Endodermal cell (in vitro differentiated cells): ENCODE results near the gene SMYD3. TPM values are rescaled to one million over a fixed set of nuclear protein-coding genes. Genes with fewer than 3 reads are reported as not detected.

Experiments
- DNase-seq: peaks from one replicate; pipeline ENCODE4 v3.0.0-alpha.2; 2017
- H3K27ac ChIP-seq: 2 replicates; pipeline ENCODE4 v1.5.1; 2013; ENCODE audit warnings: mild to moderate bottlenecking, low read depth, low read length, moderate library complexity
- H3K27me3 ChIP-seq: 2 replicates; pipeline ENCODE4 v1.6.1; 2013; ENCODE audit warnings: mild to moderate bottlenecking, low read length, moderate library complexity; ENCODE audit not compliant: insufficient read depth, control insufficient read depth, poor library complexity, severe bottlenecking
- H3K36me3 ChIP-seq: 2 replicates; pipeline ENCODE4 v1.7.0; 2013; ENCODE audit warnings: mild to moderate bottlenecking, low read length, moderate library complexity; ENCODE audit not compliant: control insufficient read depth, insufficient read depth
- H3K4me1 ChIP-seq: one replicate; pipeline ENCODE4 v1.7.0; 2013; ENCODE audit warnings: low read length; ENCODE audit not compliant: control insufficient read depth, insufficient read depth
- H3K4me3 ChIP-seq: 2 replicates; pipeline ENCODE4 v1.5.1; 2013; ENCODE audit warnings: mild to moderate bottlenecking, low read length, moderate library complexity
- H3K9ac ChIP-seq: 2 replicates; pipeline ENCODE4 v1.6.1; 2013; ENCODE audit warnings: mild to moderate bottlenecking, low read length, moderate library complexity; ENCODE audit not compliant: poor library complexity, severe bottlenecking; ENCODE audit errors: extremely low read depth
- H3K9me3 ChIP-seq: 2 replicates; pipeline ENCODE4 v1.6.1; 2013; ENCODE audit warnings: mild to moderate bottlenecking, low read length, moderate library complexity; ENCODE audit not compliant: control insufficient read depth
- H3K27ac Mint-ChIP-seq: 2 replicates; pipeline ENCODE4 v1.8.0; 2020; ENCODE audit warnings: mixed read lengths
- H3K27me3 Mint-ChIP-seq: 2 replicates; pipeline ENCODE4 v1.8.0; 2021; ENCODE audit warnings: mild to moderate bottlenecking, mixed read lengths; ENCODE audit not compliant: insufficient read depth
- H3K36me3 Mint-ChIP-seq: 2 replicates; pipeline ENCODE4 v1.8.0; 2020; ENCODE audit warnings: low read depth, mixed read lengths
- H3K4me1 Mint-ChIP-seq: 2 replicates; pipeline ENCODE4 v1.8.0; 2020; ENCODE audit warnings: mixed read lengths
- H3K4me3 Mint-ChIP-seq: 2 replicates; pipeline ENCODE4 v1.8.0; 2020; ENCODE audit warnings: mild to moderate bottlenecking, moderate library complexity, mixed read lengths
- H3K9me3 Mint-ChIP-seq: 2 replicates; pipeline ENCODE4 v1.8.0; 2020; ENCODE audit warnings: mild to moderate bottlenecking, mixed read lengths
- WGBS, 2 experiments: methylation state at CpG; one replicate each; pipeline versions ENCODE4 v1.1.5 to v1.1.7; 2013; ENCODE audit warnings: missing lambda C conversion rate in 2 of 2, mixed read lengths in 1 of 2; ENCODE audit not compliant: insufficient coverage in 1 of 2, insufficient read length in 1 of 2; 5-methylcytosine and 5-hydroxymethylcytosine counted together
- total RNA-seq, 2 donors: library from RNA; stranded (reverse); fragmentation: NEBNext Ultra II Directional in 1 of 2; extraction: Animal tissue kit (Norgen Biotek cat#: 25700) in 1 of 2; gene quantifications; 2 replicates in 1 of 2; 3 replicates in 1 of 2; pipeline ENCODE4 v1.2.1, GENCODE V29; 2021
- TF ChIP-seq, protein P1 (sequence below): fragments of 200-600 bp; sonication (generic); conservative IDR thresholded peaks from 2 replicates; pipeline ENCODE4 v1.5.0; 2021; ENCODE audit warnings: antibody characterized with exemption, mild to moderate bottlenecking

SMYD3 gene
- total RNA-seq, 2 donors from 2014 or later, result 32.3 to 45.8 TPM

DNA sequence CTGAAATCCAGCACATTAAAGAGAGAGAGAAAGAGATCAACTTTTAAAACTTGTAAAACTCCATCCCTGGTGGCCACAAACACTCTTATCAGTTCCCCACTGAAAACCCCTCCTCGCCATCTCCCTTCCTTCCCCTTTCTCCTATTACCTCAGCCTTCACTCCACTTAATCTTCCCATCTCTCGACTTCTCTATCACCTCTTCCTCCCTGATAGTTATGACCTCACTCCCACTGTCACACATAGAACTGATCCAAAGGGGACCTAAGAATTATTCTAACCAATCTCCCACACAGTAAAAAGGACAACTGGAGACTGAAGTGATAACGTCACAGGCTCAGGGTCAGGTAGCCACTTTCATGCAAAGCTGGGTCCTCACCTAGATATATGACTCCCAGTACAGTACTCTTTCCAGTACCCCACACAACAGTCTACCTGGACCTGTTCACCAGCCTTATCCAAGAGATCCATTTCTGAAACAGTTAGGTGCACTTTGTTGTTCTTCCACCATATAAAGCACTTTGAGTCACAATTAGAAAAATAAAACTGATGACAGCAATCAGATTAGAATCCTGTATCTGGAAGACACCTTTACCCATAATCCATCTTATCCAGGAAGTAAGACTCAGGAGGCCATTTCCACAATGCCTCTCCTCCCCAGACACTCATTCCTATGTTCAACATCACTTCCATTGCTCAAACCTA is 324.8 kb downstream of the SMYD3 start:
- Histone ChIP-seq H3K27ac (no peak overlapping the region), H3K4me3 (no peak overlapping the region), H3K9me3 (no peaks in the 10 kb centered on the region), H3K9ac (no peak overlapping the region), H3K36me3 (no peaks in the 10 kb centered on the region), H3K4me1 (no peaks in the 10 kb centered on the region), H3K27me3 (no peaks in the 10 kb centered on the region)
- H3K4me1 Mint-ChIP-seq, result peaks cover 18% of the 10 kb centered on the region
- H3K36me3 Mint-ChIP-seq, result peaks cover 2% of the 10 kb centered on the region
- no peak for DNase-seq
- H3K9me3 Mint-ChIP-seq, result no peaks in the 10 kb centered on the region
- TF ChIP-seq, protein P1, sequence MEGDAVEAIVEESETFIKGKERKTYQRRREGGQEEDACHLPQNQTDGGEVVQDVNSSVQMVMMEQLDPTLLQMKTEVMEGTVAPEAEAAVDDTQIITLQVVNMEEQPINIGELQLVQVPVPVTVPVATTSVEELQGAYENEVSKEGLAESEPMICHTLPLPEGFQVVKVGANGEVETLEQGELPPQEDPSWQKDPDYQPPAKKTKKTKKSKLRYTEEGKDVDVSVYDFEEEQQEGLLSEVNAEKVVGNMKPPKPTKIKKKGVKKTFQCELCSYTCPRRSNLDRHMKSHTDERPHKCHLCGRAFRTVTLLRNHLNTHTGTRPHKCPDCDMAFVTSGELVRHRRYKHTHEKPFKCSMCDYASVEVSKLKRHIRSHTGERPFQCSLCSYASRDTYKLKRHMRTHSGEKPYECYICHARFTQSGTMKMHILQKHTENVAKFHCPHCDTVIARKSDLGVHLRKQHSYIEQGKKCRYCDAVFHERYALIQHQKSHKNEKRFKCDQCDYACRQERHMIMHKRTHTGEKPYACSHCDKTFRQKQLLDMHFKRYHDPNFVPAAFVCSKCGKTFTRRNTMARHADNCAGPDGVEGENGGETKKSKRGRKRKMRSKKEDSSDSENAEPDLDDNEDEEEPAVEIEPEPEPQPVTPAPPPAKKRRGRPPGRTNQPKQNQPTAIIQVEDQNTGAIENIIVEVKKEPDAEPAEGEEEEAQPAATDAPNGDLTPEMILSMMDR, result no peak
- H3K4me3 Mint-ChIP-seq, result no peak overlapping the region
- H3K27me3 Mint-ChIP-seq, result no peaks in the 10 kb centered on the region
- H3K27ac Mint-ChIP-seq, result no peak overlapping the region
- 86 to 100% methylated on average over 1 to 3 of the region's 3 CpGs for WGBS, 2 experiments

DNA sequence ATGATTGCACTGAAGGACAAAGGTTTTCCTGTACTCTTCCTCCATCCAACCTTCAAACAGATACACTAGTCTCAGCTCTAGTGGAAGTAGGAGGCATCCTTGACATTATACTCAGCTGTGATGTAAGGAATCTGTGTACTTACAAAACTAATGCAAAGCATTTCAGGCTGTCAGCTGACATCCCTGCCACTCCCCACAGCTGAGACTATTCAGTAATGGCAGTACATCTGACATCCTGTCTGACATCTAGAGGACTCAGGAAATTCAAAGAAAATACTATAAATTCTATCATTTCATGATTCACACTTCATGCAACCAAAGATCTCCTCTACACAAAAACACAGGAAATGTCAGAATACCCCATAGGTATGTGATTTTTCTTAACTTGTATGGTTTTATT is 325.8 kb downstream of the SMYD3 start:
- no peak overlapping the region for H3K4me3 Mint-ChIP-seq
- H3K27ac Mint-ChIP-seq, result no peak overlapping the region
- Histone ChIP-seq H3K36me3 (no peaks in the 10 kb centered on the region), H3K27ac (no peak overlapping the region), H3K4me1 (no peaks in the 10 kb centered on the region), H3K9ac (no peak overlapping the region), H3K9me3 (no peaks in the 10 kb centered on the region), H3K4me3 (no peak overlapping the region), H3K27me3 (no peaks in the 10 kb centered on the region)
- no peak for DNase-seq
- no peaks in the 10 kb centered on the region for H3K27me3 Mint-ChIP-seq
- no peaks in the 10 kb centered on the region for H3K9me3 Mint-ChIP-seq
- TF ChIP-seq, protein P1, result no peak
- peaks cover 2% of the 10 kb centered on the region for H3K36me3 Mint-ChIP-seq
- peaks cover 18% of the 10 kb centered on the region for H3K4me1 Mint-ChIP-seq

DNA sequence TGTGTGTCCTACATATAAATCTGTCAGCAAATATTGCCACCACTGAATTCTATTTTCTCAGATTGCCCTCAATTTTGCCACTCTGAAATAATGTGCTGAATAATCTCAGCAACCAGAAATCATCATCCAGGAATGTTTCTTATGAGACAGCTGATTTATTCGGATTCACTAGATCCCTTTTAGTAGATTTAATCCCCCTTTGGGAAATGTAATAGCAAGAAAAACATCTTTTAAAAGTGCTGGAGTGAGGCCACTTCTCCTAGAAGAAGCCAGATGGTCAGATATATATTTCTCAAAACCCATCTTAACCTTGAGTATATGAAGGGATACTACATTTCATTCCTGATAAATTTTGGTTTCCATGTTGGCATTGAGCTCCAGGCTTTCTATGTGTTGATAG is 327.7 kb downstream of the SMYD3 start:
- Mint-ChIP-seq H3K9me3 (no peaks in the 10 kb centered on the region), H3K4me1 (peaks cover 18% of the 10 kb centered on the region), H3K27ac (no peak overlapping the region), H3K27me3 (no peaks in the 10 kb centered on the region), H3K36me3 (peaks cover 2% of the 10 kb centered on the region), H3K4me3 (no peak overlapping the region)
- Histone ChIP-seq H3K4me3 (no peak overlapping the region), H3K9me3 (no peaks in the 10 kb centered on the region), H3K9ac (no peak overlapping the region), H3K27ac (no peak overlapping the region), H3K4me1 (no peaks in the 10 kb centered on the region), H3K27me3 (no peaks in the 10 kb centered on the region), H3K36me3 (no peaks in the 10 kb centered on the region)
- WGBS, 2 experiments, result 82% methylated on average over 1 of the region's 1 CpG; no CpG with 5 or more reads in 1 of the 2 experiments
- no peak for DNase-seq
- TF ChIP-seq, protein P1, result no peak
